Activated B cell treated with CpG ODN at 0.5 μM for 24 hours (primary cell): ENCODE measurements around the gene GGTLC1. TPM values are rescaled to one million over a fixed set of nuclear protein-coding genes. Genes with fewer than 3 reads are reported as not detected.
"Not testable (repeated sequence)": the region's sequence is repeated elsewhere in the genome, so short reads cannot be mapped to it uniquely, and the experiment has no call there.

ENCODE experiments used
- ATAC-seq: fragments of 200-7000 bp; cut with Tn5 transposase; one replicate; pipeline ENCODE4 v1.10.0; 2021; ENCODE audit warnings: low read depth, mild to moderate bottlenecking, moderate library complexity
- CTCF ChIA-PET: fragments of 350-600 bp; sonication (Branson Sonifier 250); formaldehyde crosslinking; loops from one replicate; lab custom pipeline; 2021; ENCODE audit warnings: antibody characterized with exemption; lab: Charles Lee
- POLR2A ChIA-PET: fragments of 350-600 bp; sonication (Branson Sonifier 250); formaldehyde crosslinking; loops from one replicate; lab custom pipeline; 2021; ENCODE audit warnings: antibody characterized with exemption; lab: Charles Lee
- DNase-seq: peaks from one replicate; pipeline ENCODE4 v3.0.0; 2022
- H3K27ac Mint-ChIP-seq: one replicate; pipeline ENCODE4 v1.8.0; 2020; ENCODE audit warnings: mixed read lengths
- H3K27me3 Mint-ChIP-seq: one replicate; pipeline ENCODE4 v1.8.0; 2021; ENCODE audit warnings: mixed read lengths
- H3K36me3 Mint-ChIP-seq: one replicate; pipeline ENCODE4 v1.8.0; 2021; ENCODE audit warnings: low read depth, mixed read lengths
- H3K4me1 Mint-ChIP-seq: one replicate; pipeline ENCODE4 v1.8.0; 2021; ENCODE audit warnings: mixed read lengths
- H3K4me3 Mint-ChIP-seq: one replicate; pipeline ENCODE4 v1.8.0; 2020; ENCODE audit warnings: mild to moderate bottlenecking, mixed read lengths
- H3K9me3 Mint-ChIP-seq: one replicate; pipeline ENCODE4 v1.8.0; 2020; ENCODE audit warnings: mixed read lengths
- intact Hi-C: fragments of 100-400 bp; cut with micrococcal nuclease; formaldehyde crosslinking; loops from one replicate; pipeline ENCODE4 v1.15.1; 2024
- total RNA-seq: library from RNA; stranded (reverse); gene quantifications from 2 replicates; pipeline ENCODE4 v1.2.3, GENCODE V29; 2022

Gene GGTLC1
- total RNA-seq, 1 donor from 2014 or later = not detected

DNA sequence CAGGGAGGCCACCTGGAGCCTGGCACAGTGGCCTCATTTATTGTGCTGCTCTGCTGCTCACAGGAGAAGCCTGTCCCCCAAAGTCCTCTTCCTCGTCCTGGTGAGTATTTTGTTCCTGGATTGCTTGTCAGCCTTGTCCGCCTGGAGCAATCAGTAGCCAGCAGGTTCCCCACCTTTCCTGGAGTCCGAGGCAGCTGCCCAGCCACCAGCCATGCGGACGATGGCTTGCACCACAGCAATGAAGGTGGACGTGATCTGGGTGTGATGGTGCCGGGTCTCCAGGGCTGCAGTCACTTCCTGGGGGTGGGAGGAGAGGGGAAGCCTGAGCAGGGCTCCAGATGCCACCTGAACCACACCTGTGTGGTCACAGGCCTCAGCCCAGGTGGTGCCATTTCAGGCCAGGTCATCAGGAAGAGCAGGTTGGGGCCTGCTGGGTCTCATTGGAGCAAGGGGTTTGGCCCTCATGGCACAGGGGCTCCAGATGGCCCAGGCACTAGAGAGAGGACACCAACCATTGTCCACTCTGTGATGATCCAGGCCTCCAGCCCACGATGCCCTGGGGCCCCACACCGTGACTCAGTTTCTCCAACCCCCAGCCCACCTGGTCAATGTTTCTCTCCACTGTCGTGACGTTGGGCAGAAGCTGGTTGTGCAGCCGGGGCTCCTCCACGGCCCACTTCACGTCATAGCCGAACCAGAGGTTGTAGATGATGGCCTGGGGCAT, 3.4 kb downstream of the GGTLC1 start:
- ATAC-seq, POLR2A ChIA-PET, CTCF ChIA-PET, DNase-seq, H3K27ac Mint-ChIP-seq, H3K9me3 Mint-ChIP-seq, intact Hi-C loops, H3K36me3 Mint-ChIP-seq, H3K4me1 Mint-ChIP-seq, H3K27me3 Mint-ChIP-seq, H3K4me3 Mint-ChIP-seq: not testable (repeated sequence)

DNA sequence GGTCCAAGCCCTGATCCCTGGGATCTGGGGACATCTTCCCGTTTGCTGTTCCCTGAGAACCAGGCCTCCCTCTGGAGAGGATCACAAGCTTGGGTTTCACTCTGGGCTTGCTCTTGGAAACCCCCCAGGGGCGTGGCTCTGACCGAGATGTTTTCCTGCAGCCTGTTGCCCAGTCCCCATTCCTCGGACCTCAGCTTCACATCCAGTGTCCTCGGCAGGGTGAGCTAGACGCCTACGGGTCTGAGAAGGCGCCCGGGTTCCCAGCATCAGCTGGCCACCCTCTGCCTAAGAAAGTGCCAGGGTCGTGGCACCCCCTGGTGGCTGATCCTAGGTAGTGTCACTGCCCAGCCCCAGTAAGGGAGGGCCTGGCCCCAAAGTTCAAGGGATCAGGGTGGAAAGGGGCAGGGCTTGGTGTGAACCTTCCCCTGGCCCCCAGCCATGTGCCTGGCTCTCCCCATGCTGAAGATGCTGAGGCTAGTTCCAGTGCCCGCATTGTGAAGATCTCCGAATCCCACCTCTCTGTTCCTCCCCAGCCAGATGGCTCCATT, 4.0 kb downstream of the GGTLC1 start:
- POLR2A ChIA-PET, H3K36me3 Mint-ChIP-seq, CTCF ChIA-PET, H3K9me3 Mint-ChIP-seq, DNase-seq, ATAC-seq, H3K27ac Mint-ChIP-seq, H3K27me3 Mint-ChIP-seq, H3K4me1 Mint-ChIP-seq, intact Hi-C loops, H3K4me3 Mint-ChIP-seq: not testable (repeated sequence)

DNA sequence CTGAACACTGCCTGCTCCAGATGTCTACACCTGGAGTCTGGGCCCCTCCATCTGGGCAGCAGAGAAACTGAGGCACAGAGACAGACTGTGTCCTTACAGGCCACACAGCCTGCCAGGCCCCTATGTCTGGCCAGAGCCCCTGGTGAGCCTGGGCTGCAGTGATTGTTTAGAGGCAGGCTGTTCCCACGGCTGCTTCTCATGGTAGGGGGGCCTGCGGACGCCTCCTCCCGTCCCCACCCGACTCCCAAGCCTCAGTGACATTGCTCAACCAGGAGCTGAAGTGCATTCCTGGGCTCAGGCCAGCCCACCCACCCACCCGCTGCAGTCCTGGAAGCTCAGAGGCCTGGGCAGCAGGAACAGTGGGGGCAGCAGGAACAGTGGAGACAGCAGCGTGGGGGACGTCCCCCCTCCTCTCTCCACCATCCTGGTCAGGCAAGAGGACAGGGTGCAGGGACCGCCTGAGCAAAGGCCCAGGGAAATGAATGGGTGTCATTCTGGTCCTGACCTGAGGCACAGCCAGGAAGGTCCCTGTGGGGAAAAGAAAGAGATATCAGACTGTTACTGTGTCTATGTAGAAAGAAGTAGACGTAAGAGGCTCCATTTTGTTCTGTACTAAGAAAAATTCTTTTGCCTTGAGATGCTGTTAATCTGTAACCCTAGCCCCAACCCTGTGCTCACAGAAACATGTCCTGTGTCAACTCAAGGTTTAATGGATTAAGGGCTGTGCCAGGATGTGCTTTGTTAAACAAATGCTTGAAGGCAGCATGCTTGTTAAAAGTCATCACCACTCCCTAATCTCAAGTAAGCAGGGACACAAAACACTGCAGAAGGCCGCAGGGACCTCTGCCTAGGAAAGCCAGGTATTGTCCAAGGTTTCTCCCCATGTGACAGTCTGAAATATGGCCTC, 6.2 kb downstream of the GGTLC1 start:
- H3K4me3 Mint-ChIP-seq, H3K36me3 Mint-ChIP-seq, H3K9me3 Mint-ChIP-seq, ATAC-seq, POLR2A ChIA-PET, H3K27ac Mint-ChIP-seq, intact Hi-C loops, H3K27me3 Mint-ChIP-seq, H3K4me1 Mint-ChIP-seq, DNase-seq, CTCF ChIA-PET: not testable (repeated sequence)

DNA sequence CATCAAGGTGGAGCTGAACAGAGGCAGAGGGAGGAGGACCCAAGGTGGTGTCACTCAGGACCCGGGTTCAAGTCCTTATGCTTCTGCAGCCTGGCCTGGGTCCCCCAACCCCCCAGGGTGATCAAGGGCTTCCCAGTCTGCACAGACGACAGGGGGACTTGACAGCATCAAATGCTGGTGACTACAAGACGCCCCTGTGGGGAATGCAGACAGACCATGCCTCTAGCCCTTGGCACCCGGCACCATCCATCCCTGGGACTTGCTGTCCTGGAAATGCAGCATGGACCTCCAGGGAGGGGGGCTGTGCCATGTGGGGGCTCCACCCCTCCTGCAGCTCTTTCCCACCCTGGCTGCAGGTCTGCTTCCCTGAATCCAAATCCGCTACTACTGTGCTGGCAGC, 7.1 kb downstream of the GGTLC1 start:
- H3K36me3 Mint-ChIP-seq, H3K9me3 Mint-ChIP-seq, POLR2A ChIA-PET, DNase-seq, intact Hi-C loops, ATAC-seq, H3K4me1 Mint-ChIP-seq, H3K27me3 Mint-ChIP-seq, H3K4me3 Mint-ChIP-seq, CTCF ChIA-PET, H3K27ac Mint-ChIP-seq: not testable (repeated sequence)

DNA sequence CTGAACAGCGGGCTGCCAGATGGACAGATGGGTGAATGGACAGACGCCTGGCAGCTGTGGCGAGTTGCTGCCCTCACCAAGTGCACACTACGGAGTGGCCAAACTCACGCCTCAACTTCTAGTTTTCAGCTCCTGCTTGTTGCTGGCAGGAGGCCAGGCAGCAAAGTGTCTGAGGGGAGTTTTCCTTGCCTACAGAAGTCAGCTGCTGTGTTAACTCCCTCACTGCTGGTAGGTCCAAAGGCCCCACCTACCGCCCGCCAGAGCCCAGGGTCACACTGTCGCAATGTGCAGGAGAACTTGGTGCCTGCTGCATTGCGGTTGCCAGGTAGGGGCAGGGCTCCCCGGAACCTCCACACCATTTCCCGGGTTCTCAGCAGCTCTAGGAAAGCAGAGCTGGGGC, 7.6 kb downstream of the GGTLC1 start:
- POLR2A ChIA-PET, H3K27ac Mint-ChIP-seq, ATAC-seq, H3K27me3 Mint-ChIP-seq, H3K9me3 Mint-ChIP-seq, CTCF ChIA-PET, H3K4me3 Mint-ChIP-seq, H3K4me1 Mint-ChIP-seq, H3K36me3 Mint-ChIP-seq, DNase-seq, intact Hi-C loops: not testable (repeated sequence)

DNA sequence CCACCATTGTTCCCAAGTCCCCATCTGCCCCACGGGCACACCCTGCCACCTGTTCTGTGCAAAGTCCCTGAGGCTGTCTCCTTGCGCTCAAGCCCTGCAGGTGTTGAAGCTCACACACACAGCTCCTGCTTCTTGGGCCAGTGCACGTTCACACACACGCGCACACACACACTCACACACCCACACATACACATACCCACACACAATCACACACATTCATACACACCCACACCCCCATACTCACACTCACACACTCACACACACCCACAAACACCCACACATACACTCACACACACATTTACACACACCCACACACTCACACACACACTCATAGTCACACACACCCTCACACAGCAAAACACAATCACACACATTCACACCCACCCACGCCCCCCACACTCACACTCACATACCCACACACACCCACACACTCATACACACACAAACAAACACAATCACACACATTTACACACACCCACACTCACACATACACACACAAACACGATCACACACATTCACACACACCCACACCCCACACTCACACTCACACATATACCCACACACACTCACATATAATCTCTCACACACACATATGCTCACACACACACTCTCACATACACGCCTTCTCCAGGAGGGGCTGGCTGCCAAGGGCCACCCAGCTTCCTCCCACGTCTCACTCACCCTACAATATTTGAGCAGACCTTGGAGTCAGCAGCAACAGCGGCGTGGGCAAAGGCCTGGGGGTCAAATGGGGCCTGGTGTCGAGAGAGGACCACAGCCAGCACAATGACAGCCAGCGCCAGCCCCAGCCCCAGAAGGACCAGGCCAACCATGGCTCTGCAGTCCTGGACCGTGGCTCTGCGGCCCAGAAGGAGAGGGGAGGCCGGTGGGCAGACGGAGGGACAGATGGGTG, 8.4 kb downstream of the GGTLC1 start:
- ATAC-seq, H3K4me1 Mint-ChIP-seq, H3K27ac Mint-ChIP-seq, CTCF ChIA-PET, intact Hi-C loops, DNase-seq, POLR2A ChIA-PET, H3K4me3 Mint-ChIP-seq, H3K27me3 Mint-ChIP-seq, H3K36me3 Mint-ChIP-seq, H3K9me3 Mint-ChIP-seq: not testable (repeated sequence)

DNA sequence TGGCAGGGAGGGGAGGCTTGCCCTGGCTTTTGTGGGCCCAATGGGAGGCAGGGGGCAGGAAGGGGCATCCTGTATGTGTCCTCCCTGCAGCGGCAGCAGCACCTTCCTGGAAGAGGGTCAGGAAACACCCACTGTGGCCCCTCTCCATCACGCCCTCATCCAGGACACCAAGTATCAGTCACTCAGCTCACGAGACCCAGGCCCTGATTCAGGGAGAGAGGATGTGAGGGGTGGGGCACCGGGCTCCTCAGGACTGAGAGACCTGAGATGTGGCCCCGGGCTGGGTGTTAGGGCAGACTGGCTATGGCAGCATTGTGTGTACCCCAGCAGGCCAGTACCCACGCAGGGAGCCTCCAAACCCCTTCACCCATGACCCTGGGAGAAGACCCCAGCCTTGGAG, 9.2 kb downstream of the GGTLC1 start:
- H3K27me3 Mint-ChIP-seq, POLR2A ChIA-PET, H3K36me3 Mint-ChIP-seq, H3K4me1 Mint-ChIP-seq, DNase-seq, ATAC-seq, H3K4me3 Mint-ChIP-seq, intact Hi-C loops, CTCF ChIA-PET, H3K9me3 Mint-ChIP-seq, H3K27ac Mint-ChIP-seq: not testable (repeated sequence)

DNA sequence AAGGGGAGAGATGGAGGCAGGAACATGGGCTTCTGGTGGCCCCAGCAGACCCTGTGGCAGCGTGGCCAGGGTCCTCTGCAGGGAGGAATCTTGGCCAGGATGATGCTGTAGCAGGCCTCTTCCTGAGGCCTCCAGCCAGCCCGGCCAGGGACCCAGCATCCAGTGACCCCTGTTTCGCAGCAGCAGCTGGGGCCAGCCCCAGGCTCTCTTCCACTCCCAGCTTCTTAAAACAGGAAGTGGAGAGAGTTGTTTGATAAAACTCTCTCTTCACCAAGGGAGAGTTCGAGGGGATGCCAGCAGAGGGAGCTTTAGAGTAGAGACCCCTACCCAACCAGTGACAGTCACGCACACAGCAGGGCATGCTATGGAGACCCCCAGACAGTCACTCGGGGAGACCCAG, 10.1 kb downstream of the GGTLC1 start:
- H3K9me3 Mint-ChIP-seq, H3K4me3 Mint-ChIP-seq, CTCF ChIA-PET, H3K36me3 Mint-ChIP-seq, H3K27ac Mint-ChIP-seq, ATAC-seq, intact Hi-C loops, H3K4me1 Mint-ChIP-seq, DNase-seq, H3K27me3 Mint-ChIP-seq: not testable (repeated sequence)
- POLR2A ChIA-PET = interaction anchor here (0.6 kb wide), 2 partner anchors 18 to 1076 kb away, joined by 3 read pairs; no protein-coding TSS in a partner anchor
